PC-3 (cell line): Measurements from ENCODE around the gene VSIG10. TPM values are rescaled to one million over a fixed set of nuclear protein-coding genes. Genes with fewer than 3 reads are reported as not detected.

Source experiments
- ATAC-seq: fragments of 200-7000 bp; cut with Tn5 transposase; 2 replicates; pipeline ENCODE4 v1.9.1; 2020; ENCODE audit warnings: mild to moderate bottlenecking, moderate library complexity
- BruUV-seq: library from RNA; stranded (reverse); fragments of 400-500 nt; replicated peaks from 2 replicates; lab custom pipeline; 2021; lab: Mats Ljungman, UMichigan
- CTCF ChIA-PET: fragments of 300-600 bp; sonication (Branson Sonifier 250); formaldehyde crosslinking; loops from one replicate; lab custom pipeline; 2022; ENCODE audit warnings: antibody characterized with exemption; lab: Charles Lee
- POLR2A ChIA-PET: fragments of 300-600 bp; sonication (Branson Sonifier 250); formaldehyde crosslinking; loops from one replicate; lab custom pipeline; 2022; ENCODE audit warnings: antibody characterized with exemption; ENCODE audit not compliant: unreplicated experiment; lab: Charles Lee
- DNase-seq: peaks from one replicate; pipeline ENCODE4 v3.0.0-alpha.2; 2015
- H2AFZ ChIP-seq: fragments of 300-600 bp; sonication (generic); 2 replicates; pipeline ENCODE4 v1.6.0; 2016; ENCODE audit warnings: antibody characterized with exemption, low read length
- H3F3A ChIP-seq: fragments of 300-600 bp; sonication (generic); one replicate; pipeline ENCODE4 v1.6.0; 2017; ENCODE audit warnings: antibody characterized with exemption, low read length, control low read depth, mild to moderate bottlenecking; ENCODE audit not compliant: unreplicated experiment
- H3K27ac ChIP-seq: fragments of 300-600 bp; sonication (generic); 2 replicates; pipeline ENCODE4 v1.5.1; 2016; ENCODE audit warnings: mild to moderate bottlenecking, low read length
- H3K27me3 ChIP-seq: fragments of 300-600 bp; sonication (generic); 2 replicates; pipeline ENCODE4 v1.6.1; 2016; ENCODE audit warnings: low read length, mixed read lengths
- H3K36me3 ChIP-seq: fragments of 300-600 bp; sonication (generic); 2 replicates; pipeline ENCODE4 v1.6.1; 2016; ENCODE audit warnings: low read depth, mixed run types, low read length, mixed read lengths
- H3K4me1 ChIP-seq: fragments of 300-600 bp; sonication (generic); 2 replicates; pipeline ENCODE4 v1.5.1; 2016; ENCODE audit warnings: low read length; ENCODE audit not compliant: insufficient read depth
- H3K4me2 ChIP-seq: fragments of 300-600 bp; sonication (generic); 2 replicates; pipeline ENCODE4 v1.6.0; 2016; ENCODE audit warnings: low read length
- H3K4me3 ChIP-seq: fragments of 300-600 bp; sonication (generic); 2 replicates; pipeline ENCODE4 v1.5.1; 2016; ENCODE audit warnings: mild to moderate bottlenecking, low read length, mixed read lengths
- H3K79me2 ChIP-seq: fragments of 300-600 bp; sonication (generic); 2 replicates; pipeline ENCODE4 v1.6.1; 2017; ENCODE audit warnings: low read length, mixed read lengths
- H3K9ac ChIP-seq: fragments of 300-600 bp; sonication (generic); 2 replicates; pipeline ENCODE4 v1.6.0; 2016; ENCODE audit warnings: mild to moderate bottlenecking, low read length
- H3K9me2 ChIP-seq: fragments of 300-600 bp; sonication (generic); replicated peaks from 2 replicates; pipeline ENCODE4 v1.6.1; 2016; ENCODE audit warnings: mixed run types, low read length, mixed read lengths
- H3K9me3 ChIP-seq: fragments of 300-600 bp; sonication (generic); 2 replicates; pipeline ENCODE4 v1.6.1; 2016; ENCODE audit warnings: low read length, mixed read lengths
- H4K20me1 ChIP-seq: fragments of 300-600 bp; sonication (generic); 2 replicates; pipeline ENCODE4 v1.6.1; 2016; ENCODE audit warnings: low read length, mixed read lengths
- EZH2 ChIP-seq: fragments of 300-600 bp; sonication (generic); IDR thresholded peaks from one replicate; pipeline ENCODE4 v1.6.1; 2017; ENCODE audit warnings: antibody characterized with exemption, mild to moderate bottlenecking, low read length; ENCODE audit not compliant: unreplicated experiment
- EZH2phosphoT487 ChIP-seq: fragments of 300-600 bp; sonication (generic); IDR thresholded peaks from 2 replicates; pipeline ENCODE4 v1.6.1; 2018; ENCODE audit warnings: mild to moderate bottlenecking, antibody characterized with exemption, low read length, borderline replicate concordance
- intact Hi-C: fragments of 100-400 bp; cut with micrococcal nuclease; formaldehyde crosslinking; loops from 2 replicates; pipeline ENCODE4 v1.9.0; 2023
- total RNA-seq: library from RNA; depleted of rRNA; stranded (reverse); fragments of >200 nt; gene quantifications from 2 replicates; pipeline ENCODE4 v1.2.3, GENCODE V29; 2014
- TF ChIP-seq, protein P1 (sequence below): fragments of 300-600 bp; sonication (generic); conservative IDR thresholded peaks from 2 replicates; pipeline ENCODE4 v1.5.1; 2017; ENCODE audit warnings: antibody characterized with exemption, low read depth, mild to moderate bottlenecking, low read length

The VSIG10 gene
- total RNA-seq, 1 experiment from 2014 or later: 60.8 TPM

DNA sequence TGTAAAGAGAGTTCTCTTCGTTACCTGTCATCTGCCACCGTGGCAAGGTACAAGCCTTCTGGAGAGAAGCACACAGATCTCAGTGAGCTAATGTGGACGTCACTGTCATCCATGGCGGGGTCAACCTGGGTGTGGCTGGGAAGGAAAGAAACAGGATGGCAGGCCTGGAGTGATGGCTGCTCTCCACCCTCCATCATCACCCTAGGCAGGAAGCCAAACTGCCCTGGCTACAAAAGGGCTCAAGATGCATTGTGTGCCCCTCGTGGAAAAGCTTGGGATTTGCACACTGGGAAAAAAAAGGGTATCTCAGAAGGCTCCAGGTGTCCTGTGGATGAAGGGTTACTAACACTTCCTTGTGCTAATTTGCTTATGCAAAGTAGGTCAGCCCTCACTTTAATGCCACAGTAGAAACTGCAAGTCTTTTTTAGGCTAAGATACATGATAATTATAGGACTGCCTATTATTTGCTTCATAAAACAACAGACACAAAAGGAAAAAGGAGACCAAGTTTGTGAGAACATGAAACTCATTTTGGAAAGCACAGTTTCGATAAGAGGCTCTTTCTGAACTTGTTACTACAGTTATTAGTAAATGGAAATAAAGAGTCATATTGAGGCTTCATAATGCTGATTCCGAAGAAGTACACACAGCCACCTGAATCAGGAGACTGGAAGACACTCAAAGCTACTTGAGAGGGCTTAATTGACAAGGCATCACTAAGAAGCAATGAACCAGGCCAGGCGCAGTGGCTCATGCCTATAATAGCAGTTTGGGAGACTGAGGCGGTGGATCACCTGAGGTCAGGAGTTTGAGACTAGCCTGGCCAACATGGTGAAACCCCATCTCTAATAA, 68.4 kb downstream of the VSIG10 start:
- peak; percentile 50 for DNase-seq
- peak; percentile 28 for ATAC-seq
- Histone ChIP-seq H3K79me2 (no peaks in the 10 kb centered on the region), H3K9ac (no peak overlapping the region), H3K27me3 (no peaks in the 10 kb centered on the region), H2AFZ (no peak overlapping the region), H3K4me2 (no peak overlapping the region), H3K9me3 (no peaks in the 10 kb centered on the region), H3K36me3 (peaks cover 68% of the 10 kb centered on the region), H3F3A (no peaks in the 10 kb centered on the region), H3K27ac (0 out of 2 replicates have a peak overlapping the region, but pooled peaks have one; percentile 1), H3K4me3 (no peak overlapping the region), H3K9me2 (no peaks in the 10 kb centered on the region), H4K20me1 (no peaks in the 10 kb centered on the region), H3K4me1 (peaks cover 36% of the 10 kb centered on the region)
- ChIA-PET CTCF (interaction anchor here (0.6 to 2.3 kb wide), 6 partner anchors 24 to 182 kb away, joined by 4 to 31 read pairs (median 6); no protein-coding TSS in a partner anchor), POLR2A (no interaction called here)
- no TSS peak for BruUV-seq
- TF ChIP-seq EZH2 (no peak), EZH2phosphoT487 (no peak)
- TF ChIP-seq, protein P1, sequence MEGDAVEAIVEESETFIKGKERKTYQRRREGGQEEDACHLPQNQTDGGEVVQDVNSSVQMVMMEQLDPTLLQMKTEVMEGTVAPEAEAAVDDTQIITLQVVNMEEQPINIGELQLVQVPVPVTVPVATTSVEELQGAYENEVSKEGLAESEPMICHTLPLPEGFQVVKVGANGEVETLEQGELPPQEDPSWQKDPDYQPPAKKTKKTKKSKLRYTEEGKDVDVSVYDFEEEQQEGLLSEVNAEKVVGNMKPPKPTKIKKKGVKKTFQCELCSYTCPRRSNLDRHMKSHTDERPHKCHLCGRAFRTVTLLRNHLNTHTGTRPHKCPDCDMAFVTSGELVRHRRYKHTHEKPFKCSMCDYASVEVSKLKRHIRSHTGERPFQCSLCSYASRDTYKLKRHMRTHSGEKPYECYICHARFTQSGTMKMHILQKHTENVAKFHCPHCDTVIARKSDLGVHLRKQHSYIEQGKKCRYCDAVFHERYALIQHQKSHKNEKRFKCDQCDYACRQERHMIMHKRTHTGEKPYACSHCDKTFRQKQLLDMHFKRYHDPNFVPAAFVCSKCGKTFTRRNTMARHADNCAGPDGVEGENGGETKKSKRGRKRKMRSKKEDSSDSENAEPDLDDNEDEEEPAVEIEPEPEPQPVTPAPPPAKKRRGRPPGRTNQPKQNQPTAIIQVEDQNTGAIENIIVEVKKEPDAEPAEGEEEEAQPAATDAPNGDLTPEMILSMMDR: peak; percentile 32; the same call in 1 of the 2 replicates
- intact Hi-C loops: loop anchor here (1.0 kb wide), 2 partner anchors 17 to 160 kb away; no protein-coding TSS in a partner anchor

DNA sequence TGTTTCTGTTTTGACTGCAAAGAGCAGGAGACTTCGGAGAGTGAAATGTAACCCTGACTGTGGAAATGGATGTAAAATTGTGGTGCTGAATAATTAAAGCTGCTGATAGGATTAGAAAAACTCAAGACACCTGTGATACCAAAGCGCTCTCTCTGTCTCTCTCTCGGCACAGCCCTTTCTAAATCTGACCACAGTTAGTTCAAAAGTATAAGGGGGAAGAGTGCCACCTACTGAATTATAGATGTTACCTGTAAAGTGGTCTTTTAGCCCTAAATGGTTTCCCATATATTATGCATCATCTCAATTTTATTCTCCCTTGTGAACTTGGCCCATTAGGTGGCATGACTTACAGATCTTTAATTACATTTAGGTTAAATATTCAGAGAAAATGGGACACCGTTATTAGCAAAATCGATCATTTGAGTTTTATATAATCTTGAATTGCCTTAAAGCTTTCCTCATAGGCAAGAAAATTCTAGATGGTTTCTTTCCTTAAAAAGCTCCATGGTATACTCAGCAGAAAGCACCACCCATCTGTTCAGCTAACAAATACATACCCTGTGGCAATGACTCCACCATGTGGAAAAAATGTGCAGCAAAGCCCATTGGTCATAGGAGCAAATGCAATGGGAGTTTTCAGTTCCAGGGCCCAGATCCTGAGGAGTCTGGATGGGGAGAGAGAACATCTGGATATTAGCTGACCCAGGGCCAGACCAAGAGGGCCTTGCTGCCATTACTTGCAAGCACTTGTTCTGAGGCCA, 69.2 kb downstream of the VSIG10 start:
- ChIA-PET POLR2A (no interaction called here), CTCF (interaction anchor here (0.6 to 2.3 kb wide), 6 partner anchors 22 to 181 kb away, joined by 3 to 31 read pairs (median 4); no protein-coding TSS in a partner anchor)
- Histone ChIP-seq H4K20me1 (no peaks in the 10 kb centered on the region), H3K27ac (0 out of 2 replicates have a peak overlapping the region, but pooled peaks have one; percentile 48), H3K4me1 (peaks cover 36% of the 10 kb centered on the region), H3K9me2 (no peaks in the 10 kb centered on the region), H3F3A (no peaks in the 10 kb centered on the region), H3K4me3 (no peak overlapping the region), H3K79me2 (no peaks in the 10 kb centered on the region), H3K4me2 (no peak overlapping the region), H3K9me3 (no peaks in the 10 kb centered on the region), H3K27me3 (no peaks in the 10 kb centered on the region), H2AFZ (no peak overlapping the region), H3K36me3 (peaks cover 71% of the 10 kb centered on the region), H3K9ac (no peak overlapping the region)
- no peak for TF ChIP-seq EZH2
- TF ChIP-seq, protein P1: peak; percentile 78
- DNase-seq: peak; percentile 75
- intact Hi-C loops: loop anchor here (1.0 to 5.0 kb wide), 3 partner anchors 18 to 159 kb away; partner anchors contain the start of gene KSR2
- peak; percentile 80 for ATAC-seq
- BruUV-seq: no TSS peak
